IMR-90 (cell line): ENCODE measurements around the gene SERPINA9. TPM values are rescaled to one million over a fixed set of nuclear protein-coding genes. Genes with fewer than 3 reads are reported as not detected.

ENCODE experiments used
- ATAC-seq: fragments of 200-7000 bp; cut with Tn5 transposase; 2 replicates; pipeline ENCODE4 v1.9.1; 2020; ENCODE audit warnings: low read depth, mild to moderate bottlenecking, moderate library complexity
- BruUV-seq: library from RNA; stranded (reverse); fragments of 400-500 nt; replicated peaks from 2 replicates; lab custom pipeline; 2021; lab: Mats Ljungman, UMichigan
- CTCF ChIA-PET: fragments of 300-600 bp; formaldehyde crosslinking; extraction: SDS; loops from one replicate; lab custom pipeline; 2021; ENCODE audit warnings: antibody characterized with exemption; lab: Yijun Ruan, JAX
- POLR2A ChIA-PET: fragments of 300-600 bp; sonication (Branson Sonifier 250); formaldehyde crosslinking; loops from one replicate; lab custom pipeline; 2022; ENCODE audit warnings: antibody characterized with exemption; ENCODE audit not compliant: unreplicated experiment; lab: Charles Lee
- DNase-seq: peaks from one replicate; pipeline ENCODE4 v3.0.0; 2013
- H2AFZ ChIP-seq: replicated peaks from 2 replicates; pipeline ENCODE3; 2013; ENCODE audit warnings: low read length, mild to moderate bottlenecking; ENCODE audit not compliant: poor library complexity
- H2AK5ac ChIP-seq: 2 replicates; pipeline ENCODE4 v1.6.1; 2013; ENCODE audit warnings: low read depth, low read length, inconsistent platforms
- H2AK9ac ChIP-seq: replicated peaks from 2 replicates; pipeline ENCODE3; 2013; ENCODE audit warnings: mild to moderate bottlenecking, low read depth, low read length, moderate library complexity; ENCODE audit not compliant: poor library complexity
- H2BK120ac ChIP-seq: 2 replicates; pipeline ENCODE4 v1.6.1; 2013; ENCODE audit warnings: low read depth, low read length, inconsistent platforms
- H2BK15ac ChIP-seq: 3 replicates; pipeline ENCODE4 v1.6.1; 2013; ENCODE audit warnings: low read depth, low read length, inconsistent platforms
- H2BK20ac ChIP-seq: 2 replicates; pipeline ENCODE4 v1.6.1; 2013; ENCODE audit warnings: low read depth, mild to moderate bottlenecking, inconsistent platforms, low read length, moderate library complexity
- H2BK5ac ChIP-seq: 2 replicates; pipeline ENCODE4 v1.6.1; 2013; ENCODE audit warnings: mild to moderate bottlenecking, low read depth, low read length, inconsistent platforms; ENCODE audit not compliant: poor library complexity, severe bottlenecking
- H3K14ac ChIP-seq: replicated peaks from 2 replicates; pipeline ENCODE4 v1.6.1; 2013; ENCODE audit warnings: low read depth, low read length, inconsistent platforms
- H3K18ac ChIP-seq: 2 replicates; pipeline ENCODE4 v1.6.1; 2013; ENCODE audit warnings: low read depth, low read length, control low read depth
- H3K23ac ChIP-seq: 2 replicates; pipeline ENCODE4 v1.6.1; 2013; ENCODE audit warnings: low read depth, low read length, inconsistent platforms
- H3K27ac ChIP-seq: 2 replicates; pipeline ENCODE4 v1.5.1; 2013; ENCODE audit warnings: mild to moderate bottlenecking, control low read depth, low read length; ENCODE audit not compliant: insufficient read depth
- H3K27me3 ChIP-seq: 2 replicates; pipeline ENCODE4 v1.6.1; 2013; ENCODE audit warnings: low read length; ENCODE audit not compliant: control insufficient read depth, insufficient read depth
- H3K36me3 ChIP-seq: 2 replicates; pipeline ENCODE4 v1.6.1; 2013; ENCODE audit warnings: low read length, mixed read lengths; ENCODE audit not compliant: control insufficient read depth, insufficient read depth
- H3K4ac ChIP-seq: 2 replicates; pipeline ENCODE4 v1.6.1; 2013; ENCODE audit warnings: low read depth, low read length, inconsistent platforms
- H3K4me1 ChIP-seq: 2 replicates; pipeline ENCODE4 v1.6.1; 2013; ENCODE audit warnings: low read length, mixed read lengths; ENCODE audit not compliant: control insufficient read depth, insufficient read depth
- H3K4me2 ChIP-seq: 2 replicates; pipeline ENCODE4 v1.6.1; 2013; ENCODE audit warnings: low read depth, mild to moderate bottlenecking, control low read depth, low read length, moderate library complexity
- H3K4me3 ChIP-seq: 2 replicates; pipeline ENCODE4 v1.5.1; 2013; ENCODE audit warnings: low read depth, mild to moderate bottlenecking, control low read depth, low read length, moderate library complexity; ENCODE audit not compliant: insufficient read depth
- H3K56ac ChIP-seq: 2 replicates; pipeline ENCODE4 v1.6.1; 2013; ENCODE audit warnings: low read length, inconsistent platforms; ENCODE audit not compliant: insufficient read depth; ENCODE audit errors: extremely low read depth
- H3K79me1 ChIP-seq, 2 experiments: 2 replicates each; pipeline ENCODE4 v1.6.1; 2013; ENCODE audit warnings: low read length in 2 of 2, inconsistent platforms in 1 of 2, low read depth in 1 of 2
- H3K9ac ChIP-seq: 2 replicates; pipeline ENCODE4 v1.6.1; 2013; ENCODE audit warnings: low read depth, low read length, control low read depth
- H3K9me1 ChIP-seq: 2 replicates; pipeline ENCODE4 v1.6.1; 2013; ENCODE audit warnings: low read length, inconsistent platforms; ENCODE audit not compliant: insufficient read depth
- H3K9me3 ChIP-seq: 2 replicates; pipeline ENCODE4 v1.6.1; 2013; ENCODE audit warnings: low read length; ENCODE audit not compliant: control insufficient read depth, insufficient read depth
- H4K20me1 ChIP-seq: 2 replicates; pipeline ENCODE4 v1.6.1; 2013; ENCODE audit warnings: low read length, inconsistent platforms; ENCODE audit not compliant: insufficient read depth
- H4K5ac ChIP-seq: 2 replicates; pipeline ENCODE4 v1.6.1; 2013; ENCODE audit warnings: mild to moderate bottlenecking, low read depth, low read length, control low read depth
- H4K8ac ChIP-seq, 2 experiments: 2 replicates each; pipeline ENCODE4 v1.6.1; 2013; ENCODE audit warnings: low read depth in 2 of 2, low read length in 2 of 2, control low read depth in 1 of 2, inconsistent platforms in 1 of 2
- H4K91ac ChIP-seq: 2 replicates; pipeline ENCODE4 v1.6.1; 2013; ENCODE audit warnings: low read depth, low read length, inconsistent platforms; ENCODE audit not compliant: insufficient read depth
- BHLHE40 ChIP-seq: fragments of 150-350 bp; IDR thresholded peaks from 2 replicates; pipeline ENCODE4 v1.6.1; 2016; ENCODE audit warnings: mild to moderate bottlenecking, low read depth, low read length
- CEBPB ChIP-seq: IDR thresholded peaks from 2 replicates; pipeline ENCODE4 v1.6.1; 2012; ENCODE audit warnings: low read depth, low read length, improper control_type of control experiment
- CHD1 ChIP-seq: IDR thresholded peaks from 2 replicates; pipeline ENCODE4 v1.6.1; 2012; ENCODE audit warnings: low read depth, low read length, improper control_type of control experiment
- FOS ChIP-seq: fragments of 150-350 bp; IDR thresholded peaks from 2 replicates; pipeline ENCODE4 v1.6.1; 2016; ENCODE audit warnings: low read depth, low read length
- MAFK ChIP-seq: IDR thresholded peaks from 2 replicates; pipeline ENCODE4 v1.6.1; 2012; ENCODE audit warnings: low read depth, low read length, improper control_type of control experiment
- MAZ ChIP-seq: IDR thresholded peaks from 2 replicates; pipeline ENCODE4 v1.6.1; 2012; ENCODE audit warnings: low read depth, mild to moderate bottlenecking, low read length, improper control_type of control experiment, moderate library complexity, borderline replicate concordance
- MXI1 ChIP-seq: IDR thresholded peaks from 2 replicates; pipeline ENCODE4 v1.6.1; 2012; ENCODE audit warnings: low read depth, mild to moderate bottlenecking, low read length, moderate library complexity, borderline replicate concordance
- NFE2L2 ChIP-seq: fragments of 150-350 bp; IDR thresholded peaks from 2 replicates; pipeline ENCODE4 v1.6.1; 2016; ENCODE audit warnings: low read depth, mild to moderate bottlenecking, low read length
- POLR2A ChIP-seq: IDR thresholded peaks from 2 replicates; pipeline ENCODE4 v1.6.1; 2012; ENCODE audit warnings: mild to moderate bottlenecking, low read depth, low read length
- RAD21 ChIP-seq: IDR thresholded peaks from 2 replicates; pipeline ENCODE4 v1.6.1; 2012; ENCODE audit warnings: low read length, improper control_type of control experiment
- RCOR1 ChIP-seq: IDR thresholded peaks from 2 replicates; pipeline ENCODE4 v1.6.1; 2012; ENCODE audit warnings: mild to moderate bottlenecking, low read length, improper control_type of control experiment; ENCODE audit not compliant: insufficient replicate concordance
- RFX5 ChIP-seq: IDR thresholded peaks from 2 replicates; pipeline ENCODE4 v1.8.0; 2012; ENCODE audit warnings: low read depth, mild to moderate bottlenecking, low read length, moderate library complexity
- SMC3 ChIP-seq: fragments of 150-350 bp; IDR thresholded peaks from 2 replicates; pipeline ENCODE4 v1.6.1; 2016; ENCODE audit warnings: low read depth, mild to moderate bottlenecking, antibody characterized with exemption, low read length, moderate library complexity
- WGBS, 2 experiments: methylation state at CpG; one replicate each; pipeline versions ENCODE4 v1.1.5 to v1.1.7; 2013; ENCODE audit warnings: missing lambda C conversion rate in 2 of 2; ENCODE audit not compliant: insufficient read length in 1 of 2; ENCODE audit errors: extremely low coverage in 2 of 2; 5-methylcytosine and 5-hydroxymethylcytosine counted together
- dilution Hi-C: fragments of 300-500 bp; cut with HindIII; formaldehyde crosslinking; loops from one replicate; pipeline ENCODE4 v1.14.3; 2018; ENCODE audit warnings: low sequenced_read_pairs; ENCODE audit not compliant: unreplicated experiment
- in situ Hi-C: fragments of 300-500 bp; cut with MboI; formaldehyde crosslinking; loops from 3 replicates; pipeline ENCODE4 v1.14.3; 2019; ENCODE audit warnings: low sequenced_read_pairs, inconsistent platforms, mixed read lengths
- intact Hi-C: fragments of 100-400 bp; cut with micrococcal nuclease; formaldehyde crosslinking; loops from 2 replicates; pipeline ENCODE4 v1.10.0; 2022
- polyA plus RNA-seq, 3 experiments: library from polyadenylated mRNA; depleted of rRNA; stranded (reverse); fragments of >200 nt; gene quantifications; 2 replicates each; pipeline ENCODE4 v1.2.3, GENCODE V29; 2012; ENCODE audit warnings: low replicate concordance in 1 of 3
- total RNA-seq: library from RNA; depleted of rRNA; stranded (reverse); fragments of >200 nt; gene quantifications from 2 replicates; pipeline ENCODE4 v1.2.3, GENCODE V29; 2012
- TF ChIP-seq, protein P1 (sequence below): fragments of 150-350 bp; IDR thresholded peaks from 2 replicates; pipeline ENCODE4 v1.6.1; 2017; ENCODE audit warnings: mild to moderate bottlenecking, antibody characterized with exemption, low read length, low read depth
- TF ChIP-seq, protein P2 (sequence below): conservative IDR thresholded peaks from 2 replicates; pipeline ENCODE4 v1.5.1; 2012; ENCODE audit warnings: mild to moderate bottlenecking, low read depth, low read length, improper control_type of control experiment
- TF ChIP-seq, protein P3 (sequence below): fragments of 150-350 bp; IDR thresholded peaks from 2 replicates; pipeline ENCODE4 v1.6.1; 2016; ENCODE audit warnings: low read depth, mild to moderate bottlenecking, low read length, moderate library complexity, borderline replicate concordance

The SERPINA9 gene
- total and polyA plus RNA-seq, 2 of the 4 experiments (the other 2 are of a cell fraction), result 0.09 to 0.18 TPM

DNA sequence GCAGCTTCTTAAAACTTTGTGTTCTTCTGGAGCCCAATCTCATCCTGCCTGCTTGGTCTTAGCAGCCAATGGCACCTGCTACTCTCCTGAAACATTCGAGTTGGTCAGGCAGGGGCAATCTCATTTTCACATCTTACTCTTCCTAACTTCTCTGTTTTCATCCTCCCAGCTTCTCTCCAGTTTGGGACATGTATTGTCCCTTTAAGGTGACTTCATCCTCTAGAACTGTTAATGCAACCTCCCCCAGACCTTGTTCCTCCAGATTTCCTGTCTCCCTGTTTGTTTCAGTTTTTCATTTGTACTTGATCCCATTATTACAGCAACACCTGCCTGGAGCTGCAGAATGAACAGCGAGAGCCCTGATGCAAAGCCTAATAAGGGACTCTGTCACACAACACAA is 54.7 kb downstream of the SERPINA9 start:
- Histone ChIP-seq H2BK20ac (no peak overlapping the region), H3K23ac (no peak overlapping the region), H3K36me3 (no peaks in the 10 kb centered on the region), H3K27ac (no peak overlapping the region), H3K27me3 (peaks cover 4% of the 10 kb centered on the region), H4K8ac (no peak overlapping the region), H3K79me1 (no peaks in the 10 kb centered on the region), H3K4ac (no peak overlapping the region), H2BK5ac (no peak overlapping the region), H3K18ac (no peak overlapping the region), H2BK15ac (no peak overlapping the region), H2AFZ (no peak overlapping the region), H4K20me1 (no peaks in the 10 kb centered on the region), H3K4me1 (no peaks in the 10 kb centered on the region), H3K9ac (no peak overlapping the region), H2AK9ac (no peak overlapping the region), H3K9me1 (no peaks in the 10 kb centered on the region), H3K9me3 (no peaks in the 10 kb centered on the region), H4K5ac (no peak overlapping the region), H2AK5ac (no peak overlapping the region), H3K56ac (no peak overlapping the region), H4K91ac (no peak overlapping the region), H3K4me2 (no peak overlapping the region), H2BK120ac (no peak overlapping the region), H3K4me3 (no peak overlapping the region), H3K14ac (no peak overlapping the region)
- ATAC-seq, result no peak
- CTCF ChIA-PET, result no interaction called here
- intact Hi-C loops, result loop anchor here (10.0 kb wide), 1 partner anchor 1573 kb away; no protein-coding TSS in a partner anchor
- dilution Hi-C loops, result no loop called here
- no peak for TF ChIP-seq POLR2A
- TF ChIP-seq CHD1, result no peak
- no peak for TF ChIP-seq NFE2L2
- no peak for TF ChIP-seq RCOR1
- TF ChIP-seq FOS, result no peak
- no peak for TF ChIP-seq CEBPB
- no peak for TF ChIP-seq RAD21
- TF ChIP-seq, protein P1, sequence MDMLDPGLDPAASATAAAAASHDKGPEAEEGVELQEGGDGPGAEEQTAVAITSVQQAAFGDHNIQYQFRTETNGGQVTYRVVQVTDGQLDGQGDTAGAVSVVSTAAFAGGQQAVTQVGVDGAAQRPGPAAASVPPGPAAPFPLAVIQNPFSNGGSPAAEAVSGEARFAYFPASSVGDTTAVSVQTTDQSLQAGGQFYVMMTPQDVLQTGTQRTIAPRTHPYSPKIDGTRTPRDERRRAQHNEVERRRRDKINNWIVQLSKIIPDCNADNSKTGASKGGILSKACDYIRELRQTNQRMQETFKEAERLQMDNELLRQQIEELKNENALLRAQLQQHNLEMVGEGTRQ, result no peak
- TF ChIP-seq, protein P2, sequence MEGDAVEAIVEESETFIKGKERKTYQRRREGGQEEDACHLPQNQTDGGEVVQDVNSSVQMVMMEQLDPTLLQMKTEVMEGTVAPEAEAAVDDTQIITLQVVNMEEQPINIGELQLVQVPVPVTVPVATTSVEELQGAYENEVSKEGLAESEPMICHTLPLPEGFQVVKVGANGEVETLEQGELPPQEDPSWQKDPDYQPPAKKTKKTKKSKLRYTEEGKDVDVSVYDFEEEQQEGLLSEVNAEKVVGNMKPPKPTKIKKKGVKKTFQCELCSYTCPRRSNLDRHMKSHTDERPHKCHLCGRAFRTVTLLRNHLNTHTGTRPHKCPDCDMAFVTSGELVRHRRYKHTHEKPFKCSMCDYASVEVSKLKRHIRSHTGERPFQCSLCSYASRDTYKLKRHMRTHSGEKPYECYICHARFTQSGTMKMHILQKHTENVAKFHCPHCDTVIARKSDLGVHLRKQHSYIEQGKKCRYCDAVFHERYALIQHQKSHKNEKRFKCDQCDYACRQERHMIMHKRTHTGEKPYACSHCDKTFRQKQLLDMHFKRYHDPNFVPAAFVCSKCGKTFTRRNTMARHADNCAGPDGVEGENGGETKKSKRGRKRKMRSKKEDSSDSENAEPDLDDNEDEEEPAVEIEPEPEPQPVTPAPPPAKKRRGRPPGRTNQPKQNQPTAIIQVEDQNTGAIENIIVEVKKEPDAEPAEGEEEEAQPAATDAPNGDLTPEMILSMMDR, result no peak
- no peak for TF ChIP-seq SMC3
- TF ChIP-seq RFX5, result no peak
- TF ChIP-seq MAZ, result no peak
- TF ChIP-seq MXI1, result no peak
- TF ChIP-seq BHLHE40, result no peak
- TF ChIP-seq MAFK, result no peak
- TF ChIP-seq, protein P3, sequence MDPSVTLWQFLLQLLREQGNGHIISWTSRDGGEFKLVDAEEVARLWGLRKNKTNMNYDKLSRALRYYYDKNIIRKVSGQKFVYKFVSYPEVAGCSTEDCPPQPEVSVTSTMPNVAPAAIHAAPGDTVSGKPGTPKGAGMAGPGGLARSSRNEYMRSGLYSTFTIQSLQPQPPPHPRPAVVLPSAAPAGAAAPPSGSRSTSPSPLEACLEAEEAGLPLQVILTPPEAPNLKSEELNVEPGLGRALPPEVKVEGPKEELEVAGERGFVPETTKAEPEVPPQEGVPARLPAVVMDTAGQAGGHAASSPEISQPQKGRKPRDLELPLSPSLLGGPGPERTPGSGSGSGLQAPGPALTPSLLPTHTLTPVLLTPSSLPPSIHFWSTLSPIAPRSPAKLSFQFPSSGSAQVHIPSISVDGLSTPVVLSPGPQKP, result no peak
- no TSS peak for BruUV-seq
- 20% methylated on average over 1 of the region's 2 CpGs; no CpG with 5 or more reads in 1 of the 2 experiments for WGBS, 2 experiments
- POLR2A ChIA-PET, result no interaction called here
- in situ Hi-C loops, result no loop called here
- DNase-seq, result no peak
